Fibroblast of skin of right quadriceps (primary cell): ENCODE results near the gene RAB20.
A peak's percentile ranks its signal among the peaks of the same experiment; 100 is the strongest.
"Not testable (repeated sequence)": the region's sequence is repeated elsewhere in the genome, so short reads cannot be mapped to it uniquely, and the experiment has no call there.

Experiments used
- DNase-seq: peaks from one replicate; pipeline ENCODE4 v3.0.0-alpha.2; 2013

RAB20 gene

GRCh38 chr13:110574161-110574560 lies 12.6 kb upstream of the RAB20 start:
- no peak for DNase-seq

GRCh38 chr13:110572778-110573118 lies 11.2 kb upstream of the RAB20 start:
- no peak for DNase-seq

GRCh38 chr13:110571896-110572777 lies 10.6 kb upstream of the RAB20 start:
- no peak for DNase-seq

DNA sequence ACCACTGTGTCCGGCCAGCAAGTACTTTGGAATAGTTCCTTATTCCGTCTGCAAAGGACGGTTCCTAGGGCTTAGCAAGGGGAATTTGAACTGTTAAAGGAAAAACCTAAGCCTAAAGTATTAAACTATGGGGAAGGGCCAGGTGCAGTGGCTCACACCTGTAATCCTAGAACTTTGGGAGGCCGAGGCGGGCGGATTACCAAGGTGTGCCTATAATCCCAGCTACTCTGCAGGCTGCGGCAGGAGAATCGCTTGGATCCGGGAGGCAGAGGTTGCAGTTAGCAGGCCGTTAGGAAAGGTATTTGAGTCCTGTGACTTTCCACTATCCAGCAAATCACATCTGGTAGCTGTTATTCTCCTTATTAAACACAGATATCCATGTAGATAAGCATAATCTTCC lies 9.4 kb upstream of the RAB20 start:
- no peak for DNase-seq

- not testable (repeated sequence) for DNase-seq
Measured at GRCh38 chr13:110569962-110570361, 8.4 kb upstream of the RAB20 start.

DNA sequence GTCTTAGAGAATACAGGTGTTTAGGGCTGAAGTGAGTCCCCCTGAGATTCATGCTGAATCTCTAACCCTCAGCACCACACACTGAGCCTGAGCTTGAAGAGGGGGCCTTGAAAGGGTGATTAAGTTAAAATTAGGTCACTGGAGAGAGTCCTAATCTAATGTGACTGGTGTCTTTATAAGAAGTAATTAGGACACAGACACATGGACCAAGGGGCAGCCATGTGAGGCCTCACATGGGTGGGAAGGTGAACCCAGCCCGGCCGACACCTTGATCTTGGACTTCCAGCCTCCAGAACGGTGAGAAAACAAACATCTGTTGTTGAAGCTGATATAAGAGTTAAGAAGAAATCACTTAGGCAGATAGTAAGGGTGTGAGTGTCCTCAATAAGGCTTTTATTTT lies 7.1 kb upstream of the RAB20 start:
- DNase-seq = no peak

- no peak for DNase-seq
Measured at GRCh38 chr13:110566171-110566570, 4.6 kb upstream of the RAB20 start.

DNA sequence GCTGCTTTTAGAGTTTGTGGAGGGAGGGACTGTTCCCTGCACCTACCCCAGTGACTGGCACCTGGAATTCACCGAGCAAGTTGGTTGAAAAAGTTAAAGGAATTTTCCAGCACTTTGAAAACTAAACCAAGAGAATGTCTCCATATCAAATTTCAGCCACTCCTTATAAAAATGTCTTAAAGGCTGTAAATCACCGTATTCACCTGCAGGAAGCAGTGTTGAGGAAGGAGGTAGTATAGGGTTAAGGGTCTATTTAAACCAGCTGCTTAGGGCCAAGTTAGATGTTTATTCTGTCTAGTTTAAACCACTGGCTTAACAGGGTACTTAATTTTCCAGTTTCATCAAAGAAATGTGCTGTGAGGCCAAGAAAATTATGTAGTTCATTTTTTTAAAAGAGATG lies 3.8 kb upstream of the RAB20 start:
- DNase-seq = no peak

GRCh38 chr13:110564472-110564985 lies 3.0 kb upstream of the RAB20 start:
- no peak for DNase-seq

GRCh38 chr13:110563463-110563774 lies 1.9 kb upstream of the RAB20 start:
- DNase-seq = no peak

DNA sequence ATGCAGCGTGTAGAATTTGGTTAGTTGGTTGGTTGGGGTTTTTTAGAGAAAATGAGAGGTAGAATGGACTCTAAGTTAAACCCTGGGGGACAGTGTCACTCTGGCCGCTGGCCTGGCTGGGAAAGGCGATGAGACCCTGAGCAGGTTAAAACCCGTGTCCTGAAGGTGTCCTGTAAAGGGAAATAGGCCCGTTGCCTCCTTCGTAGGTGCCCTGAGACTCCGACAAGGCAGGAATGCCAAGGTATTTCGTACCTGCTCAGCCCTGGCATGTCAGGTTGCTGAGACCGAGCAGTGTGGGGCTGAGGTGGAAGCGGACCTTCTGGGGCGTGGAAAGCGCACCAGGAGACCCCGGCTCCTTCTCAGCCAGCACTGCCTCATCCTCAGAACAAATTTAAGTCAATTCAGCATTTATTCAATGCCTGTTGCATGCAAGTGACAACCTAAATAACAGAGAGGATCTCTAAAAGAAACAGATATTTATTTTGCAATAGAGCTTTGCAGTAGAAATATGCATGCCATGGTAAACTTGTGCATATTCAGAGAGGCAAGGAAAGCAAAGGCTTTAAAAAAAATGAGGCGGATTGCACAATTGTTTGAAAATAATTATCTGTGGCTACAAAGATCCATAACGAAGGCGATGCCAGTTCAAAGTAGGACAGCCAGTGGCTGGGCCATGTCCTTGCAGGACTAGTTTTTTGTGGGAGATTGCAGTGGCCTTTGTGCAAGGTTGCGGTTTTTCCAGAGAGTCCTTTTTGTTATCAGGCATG lies 1.4 kb upstream of the RAB20 start:
- no peak for DNase-seq

DNA sequence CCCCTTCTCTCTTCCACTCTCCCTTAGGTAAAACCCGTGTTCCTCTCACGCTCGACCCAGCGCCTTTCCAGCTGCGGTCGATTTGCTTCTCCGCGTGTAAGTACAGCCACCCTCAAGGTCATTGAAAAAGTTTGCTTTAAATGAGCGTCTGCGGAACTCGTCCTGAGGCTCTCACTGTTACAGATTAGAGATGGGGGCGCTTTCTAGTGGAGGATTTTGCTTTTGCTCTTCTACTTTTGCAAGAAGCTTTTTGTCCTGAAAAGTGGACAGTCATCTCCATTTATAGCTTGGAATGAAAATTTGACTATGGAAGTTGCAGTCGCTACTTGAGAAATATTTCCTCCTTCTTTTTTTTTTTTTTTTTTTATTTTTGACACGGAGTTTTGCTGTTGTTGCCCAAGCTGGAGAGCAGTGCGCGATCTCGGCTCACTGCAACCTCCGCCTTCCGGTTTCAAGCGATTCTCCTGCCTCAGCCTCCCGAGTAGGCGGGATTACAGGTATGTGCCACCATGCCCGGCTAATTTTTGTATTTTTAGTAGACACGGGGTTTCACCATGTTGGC lies 595 bp upstream of the RAB20 start:
- DNase-seq = peak; percentile 39

GRCh38 chr13:110560601-110561343 lies 750 bp downstream of the RAB20 start:
- DNase-seq = no peak

GRCh38 chr13:110559986-110560385 lies 1.5 kb downstream of the RAB20 start:
- no peak for DNase-seq

- DNase-seq = peak; percentile 8
Measured at GRCh38 chr13:110559429-110559943, 2.0 kb downstream of the RAB20 start.

DNA sequence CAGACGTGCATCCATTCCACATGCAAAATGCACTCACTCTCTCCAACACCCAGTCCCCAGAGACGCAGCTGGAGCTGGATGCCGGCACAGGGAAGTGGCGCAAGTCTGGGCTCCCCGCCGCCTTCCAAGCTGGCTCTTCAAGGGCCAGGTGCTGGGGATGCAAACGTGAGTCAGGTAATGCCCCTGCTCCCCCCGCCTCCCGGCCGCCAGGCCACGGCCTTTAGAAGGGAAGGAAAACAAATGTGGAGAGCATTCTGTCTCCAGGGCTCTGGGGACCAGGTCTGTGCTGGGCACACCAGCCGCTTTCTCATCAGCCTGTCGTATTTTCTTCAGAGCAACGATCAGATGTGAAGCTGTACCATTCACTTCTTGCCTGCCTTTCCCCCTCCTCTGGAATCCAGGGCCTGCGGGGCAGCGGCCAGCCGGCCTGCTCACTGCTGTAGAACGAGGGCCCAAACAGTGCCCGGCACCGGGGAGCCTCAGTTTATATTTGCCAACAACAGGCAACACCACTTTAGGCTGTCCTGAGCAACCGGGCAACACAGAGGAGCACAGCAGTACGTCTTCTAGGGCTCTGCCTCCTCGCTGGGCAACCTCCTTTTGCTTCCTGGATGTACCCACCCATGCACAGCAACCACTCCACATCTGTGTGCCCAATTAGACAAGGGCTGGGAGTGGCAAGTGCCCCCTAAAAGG lies 3.8 kb downstream of the RAB20 start:
- no peak for DNase-seq

- DNase-seq = no peak
Measured at GRCh38 chr13:110557082-110557481, 4.4 kb downstream of the RAB20 start.

- no peak for DNase-seq
Measured at GRCh38 chr13:110556224-110556606, 5.3 kb downstream of the RAB20 start.

GRCh38 chr13:110555601-110556223 lies 5.8 kb downstream of the RAB20 start:
- no peak for DNase-seq

GRCh38 chr13:110554946-110555345 lies 6.6 kb downstream of the RAB20 start:
- DNase-seq = no peak

DNA sequence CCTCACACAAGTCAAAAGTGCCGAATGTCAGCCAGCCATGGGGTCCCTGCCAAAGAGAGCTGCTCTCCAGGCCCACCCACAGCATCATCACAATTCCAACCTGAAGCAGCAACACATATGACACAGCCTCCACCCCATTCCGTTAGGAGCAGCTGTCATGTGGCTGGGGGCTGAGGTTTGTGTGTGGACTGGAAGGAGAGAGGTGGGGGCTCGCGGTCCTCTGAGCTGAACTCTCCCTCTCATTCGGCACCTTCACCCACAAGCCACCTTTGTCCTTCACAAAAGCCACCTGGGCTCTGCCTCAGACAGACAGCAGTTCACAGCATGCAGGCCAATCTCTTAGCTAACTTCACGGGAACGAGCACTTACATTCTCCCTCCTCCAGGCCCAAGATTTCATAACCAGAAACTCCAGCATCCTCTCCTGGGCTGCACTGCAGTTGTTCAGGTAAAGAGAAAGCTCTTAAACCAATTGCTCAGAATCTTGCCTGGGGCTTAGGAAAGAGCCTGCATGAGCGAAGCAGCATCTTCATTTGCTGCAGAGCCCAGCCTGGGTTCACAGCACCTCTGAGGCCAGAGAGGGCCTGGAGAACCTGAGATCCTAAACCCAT lies 7.2 kb downstream of the RAB20 start:
- DNase-seq = no peak
